K562 treated with DMSO at 1 percent for 12 hours (cell line): ENCODE measurements around the gene EIF4A3. TPM values are rescaled to one million over a fixed set of nuclear protein-coding genes. Genes with fewer than 3 reads are reported as not detected.

ENCODE experiments used
- total RNA-seq: library from RNA; unstranded; fragments of 300-600 nt; gene quantifications from 2 replicates; pipeline ENCODE4 v1.2.3, GENCODE V29; 2022; ENCODE audit not compliant: insufficient read depth

EIF4A3 gene
- 101 and 119 TPM in 2 replicates for total RNA-seq

GRCh38 chr17:80147035-80147822 lies at the start of gene EIF4A3:
EIF4A3 (minus strand) TSS chr17:80147128; CDS start chr17:80146961, 167 bp downstream.

GRCh38 chr17:80169784-80170500 lies 23.0 kb upstream of the EIF4A3 start, which contains the start of gene CARD14:
CARD14 (plus strand) TSS chr17:80170030; CDS start chr17:80181439, 11,409 bp downstream.

GRCh38 chr17:80101011-80101945 lies 45.6 kb downstream of the EIF4A3 start, which contains the start of gene GAA:
GAA (plus strand) TSS chr17:80101581; CDS start chr17:80104587, 3,006 bp downstream.

Other genes starting within 250 kb of the EIF4A3 start
- 0.17 and 1.7 TPM in 2 replicates for gene TBC1D16, start 111.3 kb downstream of the EIF4A3 start, total RNA-seq
- gene CCDC40, start 110.5 kb downstream of the EIF4A3 start, total RNA-seq, result not detected in 2 replicates
- gene GAA, start 45.5 kb downstream of the EIF4A3 start, total RNA-seq, result 6.7 and 11.2 TPM in 2 replicates
- gene CARD14, start 22.9 kb upstream of the EIF4A3 start, total RNA-seq, result 0.46 TPM in 1 of 2 replicates, not detected in the other
- gene SGSH, start 73.2 kb upstream of the EIF4A3 start, total RNA-seq, result 29.6 and 49.6 TPM in 2 replicates
- gene SLC26A11, start 73.3 kb upstream of the EIF4A3 start, total RNA-seq, result 5.4 and 14.3 TPM in 2 replicates
- 13.9 and 68.4 TPM in 2 replicates for gene RNF213, start 113.7 kb upstream of the EIF4A3 start, total RNA-seq